Prostate gland (tissue), 2 donors: ENCODE results near the gene SLC34A3. TPM values are rescaled to one million over a fixed set of nuclear protein-coding genes. Genes with fewer than 3 reads are reported as not detected.

Source experiments
- DNase-seq: peaks from one replicate; pipeline ENCODE4 v3.0.0-alpha.2; 2019; ENCODE audit warnings: low spot score
- H3K27ac ChIP-seq, 2 donors: fragments of 200-600 bp; sonication (generic); 2 replicates each; pipeline ENCODE4 v1.5.1; 2017 to 2019
- H3K27me3 ChIP-seq: fragments of 200-600 bp; sonication (generic); replicated peaks from 2 replicates; pipeline ENCODE4 v1.5.1; 2019; ENCODE audit not compliant: insufficient read depth
- H3K36me3 ChIP-seq, 2 donors: fragments of 200-600 bp; sonication (generic); 1 replicate in 1 of 2; 2 replicates in 1 of 2; pipeline versions ENCODE4 v1.5.1 to v1.8.1; 2017 to 2019
- H3K4me1 ChIP-seq: fragments of 200-600 bp; sonication (generic); replicated peaks from 2 replicates; pipeline ENCODE4 v1.5.1; 2019
- H3K4me3 ChIP-seq, 2 donors: fragments of 200-600 bp; sonication (generic); 2 replicates each; pipeline ENCODE4 v1.5.1; 2017 to 2019
- H3K9me3 ChIP-seq: fragments of 200-600 bp; sonication (generic); 2 replicates; pipeline ENCODE4 v1.5.1; 2017
- CTCF ChIP-seq, 4 experiments: fragments of 200-600 bp in 2 of 4; fragments of 450-650 bp in 2 of 4; sonication (generic) in 2 of 4; IDR thresholded peaks; 1 replicate in 3 of 4; 2 replicates in 1 of 4; pipeline ENCODE4 v1.5.1; 2016 to 2019; ENCODE audit warnings: antibody characterized with exemption in 4 of 4, mild to moderate bottlenecking in 2 of 4, moderate library complexity in 2 of 4
- POLR2A ChIP-seq: fragments of 450-650 bp; IDR thresholded peaks from one replicate; pipeline ENCODE4 v1.6.1; 2016; ENCODE audit warnings: antibody characterized with exemption, mild to moderate bottlenecking
- POLR2AphosphoS5 ChIP-seq: sonication (generic); formaldehyde crosslinking; IDR thresholded peaks from one replicate; pipeline ENCODE4 v1.6.1; 2017; ENCODE audit warnings: antibody characterized with exemption
- WGBS: methylation state at CpG from one replicate; pipeline ENCODE4 v1.1.5; 2018; 5-methylcytosine and 5-hydroxymethylcytosine counted together
- intact Hi-C: fragments of 100-400 bp; cut with DNase I; formaldehyde crosslinking; loops from one replicate; pipeline ENCODE4 v1.14.2; 2022
- total RNA-seq, 2 donors: library from RNA; depleted of rRNA; stranded (reverse); fragments of >200 nt; gene quantifications; one replicate each; pipeline ENCODE4 v1.1.0, GENCODE V29; 2016

Gene SLC34A3
- total RNA-seq, 2 donors from 2014 or later: 0.57 TPM; not detected in 1

- Histone ChIP-seq H3K27me3 (no peaks in the 10 kb centered on the region), H3K9me3 (no peaks in the 10 kb centered on the region), H3K36me3 (no peaks in the 10 kb centered on the region), H3K27ac (peak overlapping the region; percentile 67 to 81), H3K4me1 (peaks cover 12% of the 10 kb centered on the region), H3K4me3 (peak overlapping the region; percentile 96 to 97)
- intact Hi-C loops: loop anchor here (2.0 kb wide), 1 partner anchor 13 kb away; the partner anchor contains the start of gene TUBB4B
- WGBS: 57% methylated on average over 17 of the region's 21 CpGs
- DNase-seq: no peak
- no peak for TF ChIP-seq POLR2AphosphoS5
- TF ChIP-seq POLR2A: no peak
- no peak for TF ChIP-seq CTCF (IDR thresholded peaks at IDR 0.05)
These were observed 23.3 kb downstream of the SLC34A3 start for GRCh38 chr9:137253717-137254623.

GRCh38 chr9:137254624-137255447, 24.1 kb downstream of the SLC34A3 start, which contains the start of gene NELFB:
TSS of gene NELFB (plus strand) at chr9:137255327.
- peak; percentile 88 for DNase-seq
- intact Hi-C loops: loop anchor here (2.0 kb wide), 1 partner anchor 14 kb away; the partner anchor contains the start of gene TUBB4B

GRCh38 chr9:137255448-137256114, 24.9 kb downstream of the SLC34A3 start:
- Histone ChIP-seq H3K4me3 (peak overlapping the region; percentile 96 to 97), H3K4me1 (peaks cover 12% of the 10 kb centered on the region), H3K36me3 (no peaks in the 10 kb centered on the region), H3K27me3 (no peaks in the 10 kb centered on the region), H3K9me3 (no peaks in the 10 kb centered on the region), H3K27ac (peak overlapping the region; percentile 73 to 81)
- no peak for DNase-seq
- TF ChIP-seq POLR2A (no peak), POLR2AphosphoS5 (no peak)
- intact Hi-C loops: loop anchor here (2.0 kb wide), 1 partner anchor 15 kb away; the partner anchor contains the start of gene TUBB4B
- WGBS: 2% methylated on average over 42 of the region's 51 CpGs

More at GRCh38 chr9:137254624-137255447, 24.1 kb downstream of the SLC34A3 start, which contains the start of gene NELFB:
- WGBS: 2% methylated on average over 83 of the region's 105 CpGs
- TF ChIP-seq POLR2AphosphoS5: peak; percentile 79
- peak; percentile 84 for TF ChIP-seq POLR2A
- TF ChIP-seq CTCF (IDR thresholded peaks at IDR 0.05): peak in 3 of 4 experiments; percentile 14 to 49 (median 16)
- Histone ChIP-seq H3K9me3 (no peaks in the 10 kb centered on the region), H3K36me3 (no peaks in the 10 kb centered on the region), H3K4me1 (peaks cover 12% of the 10 kb centered on the region), H3K27me3 (no peaks in the 10 kb centered on the region), H3K27ac (peak within 1 kb of the TSS; percentile 73 to 81), H3K4me3 (peak within 1 kb of the TSS; percentile 96 to 97)

GRCh38 chr9:137256362-137256761, 25.7 kb downstream of the SLC34A3 start:
- no peak for DNase-seq
- Histone ChIP-seq H3K4me3 (peak overlapping the region; percentile 96 to 97), H3K36me3 (no peaks in the 10 kb centered on the region), H3K27ac (no peak overlapping the region), H3K4me1 (peaks cover 12% of the 10 kb centered on the region), H3K9me3 (no peaks in the 10 kb centered on the region), H3K27me3 (no peaks in the 10 kb centered on the region)
- no peak for TF ChIP-seq POLR2AphosphoS5
- TF ChIP-seq POLR2A: no peak
- no peak for TF ChIP-seq CTCF (IDR thresholded peaks at IDR 0.05)
- intact Hi-C loops: no loop called here
- WGBS: 90% methylated on average over 15 of the region's 15 CpGs
